ENCODE data around the gene ZNF57.

ZNF57 gene

GRCh38 chr19:2863816-2864215, 36.9 kb upstream of the ZNF57 start:
- Histone ChIP-seq H3K79me2 (ENCODE audit: control insufficient read depth, low read length) (no peaks in the 10 kb centered on the region), H3K4me1 (ENCODE audit: control insufficient read depth, low read length) (no peaks in the 10 kb centered on the region), H3F3A (ENCODE audit: control insufficient read depth, insufficient read depth) (no peaks in the 10 kb centered on the region), H3K27ac (ENCODE audit: low read depth, low read length) (no peak overlapping the region), H3K4me2 (ENCODE audit: low read length) (no peak overlapping the region), H3K9me2 (replicated peaks; ENCODE audit: control insufficient read depth, low read length) (no peaks in the 10 kb centered on the region), H3K36me3 (ENCODE audit: control insufficient read depth, low read length) (no peaks in the 10 kb centered on the region), H3K27me3 (ENCODE audit: control insufficient read depth, low read length) (no peaks in the 10 kb centered on the region), H4K20me1 (ENCODE audit: control insufficient read depth, insufficient read depth, low read depth, low read length) (no peaks in the 10 kb centered on the region), H3K9me3 (ENCODE audit: control insufficient read depth, insufficient read depth, low read length) (peaks cover 12% of the 10 kb centered on the region; the same call in 1 of the 2 replicates), H3K4me3 (ENCODE audit: low read length) (no peak overlapping the region)
- TF ChIP-seq CTCF (IDR thresholded peaks at IDR 0.05; ENCODE audit: low read depth, low read length, poor library complexity, severe bottlenecking), result no peak

- Histone ChIP-seq H3K9me3 (ENCODE audit: control insufficient read depth, insufficient read depth, low read length) (peaks cover 12% of the 10 kb centered on the region; the same call in 1 of the 2 replicates), H3K79me2 (ENCODE audit: control insufficient read depth, low read length) (no peaks in the 10 kb centered on the region), H3K4me3 (ENCODE audit: low read length) (no peak overlapping the region), H3K4me1 (ENCODE audit: control insufficient read depth, low read length) (no peaks in the 10 kb centered on the region), H3K4me2 (ENCODE audit: low read length) (no peak overlapping the region), H3K9me2 (replicated peaks; ENCODE audit: control insufficient read depth, low read length) (no peaks in the 10 kb centered on the region), H3F3A (ENCODE audit: control insufficient read depth, insufficient read depth) (no peaks in the 10 kb centered on the region), H4K20me1 (ENCODE audit: control insufficient read depth, insufficient read depth, low read depth, low read length) (no peaks in the 10 kb centered on the region), H3K27me3 (ENCODE audit: control insufficient read depth, low read length) (no peaks in the 10 kb centered on the region), H3K36me3 (ENCODE audit: control insufficient read depth, low read length) (no peaks in the 10 kb centered on the region), H3K27ac (ENCODE audit: low read depth, low read length) (no peak overlapping the region)
- no peak for TF ChIP-seq EZH2phosphoT487 (IDR thresholded peaks at IDR 0.05; ENCODE audit: borderline replicate concordance, low read length)
Observed at GRCh38 chr19:2865334-2866100, 35.2 kb upstream of the ZNF57 start.

- no peaks in the 10 kb centered on the region for H3K9me2 ChIP-seq (replicated peaks; ENCODE audit: control insufficient read depth, low read length)
- H3K9me3 ChIP-seq (ENCODE audit: control insufficient read depth, insufficient read depth, low read length), result peaks cover 12% of the 10 kb centered on the region; the same call in 1 of the 2 replicates
- H3K27me3 ChIP-seq (ENCODE audit: control insufficient read depth, low read length), result no peaks in the 10 kb centered on the region
- no peaks in the 10 kb centered on the region for H3K4me1 ChIP-seq (ENCODE audit: control insufficient read depth, low read length)
- H3K79me2 ChIP-seq (ENCODE audit: control insufficient read depth, low read length), result no peaks in the 10 kb centered on the region
- TF ChIP-seq CTCF (IDR thresholded peaks at IDR 0.05; ENCODE audit: low read depth, low read length, poor library complexity, severe bottlenecking) (no peak), EZH2phosphoT487 (IDR thresholded peaks at IDR 0.05; ENCODE audit: borderline replicate concordance, low read length) (no peak)
- no peaks in the 10 kb centered on the region for H3K36me3 ChIP-seq (ENCODE audit: control insufficient read depth, low read length)
- no peaks in the 10 kb centered on the region for H4K20me1 ChIP-seq (ENCODE audit: control insufficient read depth, insufficient read depth, low read depth, low read length)
- no peak overlapping the region for H3K4me3 ChIP-seq (ENCODE audit: low read length)
- H3K4me2 ChIP-seq (ENCODE audit: low read length), result 0 out of 2 replicates have a peak overlapping the region, but pooled peaks have one; percentile 12
- no peak overlapping the region for H3K27ac ChIP-seq (ENCODE audit: low read depth, low read length)
- no peaks in the 10 kb centered on the region for H3F3A ChIP-seq (ENCODE audit: control insufficient read depth, insufficient read depth)
Observed at GRCh38 chr19:2866495-2867024, 34.2 kb upstream of the ZNF57 start.
